H1 (cell line): ENCODE results near the gene VSTM2L. TPM values are rescaled to one million over a fixed set of nuclear protein-coding genes. Genes with fewer than 3 reads are reported as not detected.

Experiments
- CTCF ChIA-PET: fragments of 300-600 bp; sonication (Branson Sonifier 250); formaldehyde crosslinking; loops from one replicate; lab custom pipeline; 2021; ENCODE audit not compliant: partially characterized antibody; lab: Charles Lee
- POLR2A ChIA-PET: fragments of 300-600 bp; sonication (Branson Sonifier 250); formaldehyde crosslinking; loops from one replicate; lab custom pipeline; 2021; ENCODE audit warnings: inconsistent platforms; ENCODE audit not compliant: partially characterized antibody; lab: Charles Lee
- DNase-seq, 2 experiments: peaks; one replicate each; pipeline versions ENCODE4 v3.0.0 to v3.0.0-alpha.2; 2010 to 2022; ENCODE audit warnings: low spot score in 2 of 2, low read depth in 1 of 2, mixed read lengths in 1 of 2
- FAIRE-seq: peaks from 2 replicates; lab custom pipeline; 2011; peaks lifted over from hg19 to GRCh38; lab: Jason Lieb, UNC
- H2AFZ ChIP-seq: 2 replicates; pipeline ENCODE4 v1.8.1; 2012; ENCODE audit warnings: low read length, inconsistent platforms
- H2AK5ac ChIP-seq: 2 replicates; pipeline ENCODE4 v1.6.1; 2013; ENCODE audit warnings: low read depth, low read length
- H2BK120ac ChIP-seq: replicated peaks from 2 replicates; pipeline ENCODE3; 2013; ENCODE audit warnings: low read depth, low read length, inconsistent platforms
- H2BK12ac ChIP-seq: 2 replicates; pipeline ENCODE4 v1.6.1; 2013; ENCODE audit warnings: low read depth, low read length
- H2BK15ac ChIP-seq: 2 replicates; pipeline ENCODE4 v1.6.1; 2013; ENCODE audit warnings: low read length
- H2BK20ac ChIP-seq: 2 replicates; pipeline ENCODE4 v1.6.1; 2013; ENCODE audit warnings: low read length
- H2BK5ac ChIP-seq: 2 replicates; pipeline ENCODE4 v1.6.1; 2013; ENCODE audit warnings: low read depth, low read length
- H3K14ac ChIP-seq: 2 replicates; pipeline ENCODE4 v1.6.1; 2013; ENCODE audit warnings: inconsistent platforms; ENCODE audit not compliant: insufficient read length
- H3K18ac ChIP-seq: 2 replicates; pipeline ENCODE4 v1.6.1; 2013; ENCODE audit warnings: low read length; ENCODE audit errors: extremely low read depth
- H3K23ac ChIP-seq: 2 replicates; pipeline ENCODE4 v1.6.1; 2013; ENCODE audit warnings: inconsistent platforms; ENCODE audit not compliant: insufficient read length
- H3K23me2 ChIP-seq: 2 replicates; pipeline ENCODE4 v1.6.1; 2013; ENCODE audit warnings: low read depth, low read length
- H3K27ac ChIP-seq: 2 replicates; pipeline ENCODE4 v1.6.1; 2011; ENCODE audit warnings: low read depth, low read length, inconsistent platforms
- H3K27me3 ChIP-seq, 4 experiments: replicated peaks in 1 of 4; 1 replicate in 1 of 4; 2 replicates in 3 of 4; pipeline versions ENCODE4 v1.6.1 to v1.8.1; 2011 to 2013; ENCODE audit warnings: low read length in 3 of 4, mild to moderate bottlenecking in 3 of 4, inconsistent platforms in 2 of 4, mixed read lengths in 2 of 4, moderate library complexity in 1 of 4; ENCODE audit not compliant: control insufficient read depth in 3 of 4, insufficient read depth in 3 of 4; ENCODE audit errors: extremely low read depth in 1 of 4
- H3K36me3 ChIP-seq, 4 experiments: 2 replicates each; pipeline versions ENCODE4 v1.6.1 to v1.8.1; 2011 to 2013; ENCODE audit warnings: mild to moderate bottlenecking in 4 of 4, low read length in 3 of 4, moderate library complexity in 2 of 4, control low read depth in 1 of 4, inconsistent platforms in 1 of 4; ENCODE audit not compliant: insufficient read depth in 4 of 4, control insufficient read depth in 2 of 4
- H3K4ac ChIP-seq: replicated peaks from 2 replicates; pipeline ENCODE3; 2013; ENCODE audit warnings: low read length, low read depth, mixed read lengths, inconsistent platforms; ENCODE audit not compliant: insufficient read length
- H3K4me1 ChIP-seq, 4 experiments: replicated peaks in 1 of 4; 1 replicate in 1 of 4; 2 replicates in 3 of 4; pipeline versions ENCODE4 v1.6.1 to v1.8.1; 2011 to 2013; ENCODE audit warnings: low read length in 3 of 4, inconsistent platforms in 2 of 4, mixed read lengths in 1 of 4; ENCODE audit not compliant: insufficient read depth in 4 of 4, control insufficient read depth in 3 of 4
- H3K4me2 ChIP-seq, 2 experiments: 2 replicates each; pipeline versions ENCODE4 v1.6.1 to v1.8.1; 2011 to 2013; ENCODE audit warnings: low read depth in 2 of 2, low read length in 2 of 2, control low read depth in 1 of 2, inconsistent platforms in 1 of 2, mild to moderate bottlenecking in 1 of 2; ENCODE audit not compliant: insufficient read depth in 1 of 2
- H3K4me3 ChIP-seq, 4 experiments: fragments of 200-600, 300-600 bp in 1 of 4; sonication (generic), shearing (Covaris generic), sonication (Bioruptor Twin) in 1 of 4; 2 replicates each; pipeline versions ENCODE4 v1.5.1 to v1.8.1; 2011 to 2016; ENCODE audit warnings: low read length in 4 of 4, low read depth in 3 of 4, control low read depth in 2 of 4, inconsistent platforms in 2 of 4, mild to moderate bottlenecking in 2 of 4, mixed read lengths in 1 of 4, moderate library complexity in 1 of 4; ENCODE audit not compliant: insufficient read depth in 2 of 4; ENCODE audit errors: extremely low read depth in 1 of 4
- H3K56ac ChIP-seq: replicated peaks from 2 replicates; pipeline ENCODE3; 2013; ENCODE audit warnings: low read depth, mild to moderate bottlenecking, mixed read lengths, low read length, inconsistent platforms; ENCODE audit not compliant: insufficient read length
- H3K79me1 ChIP-seq: 2 replicates; pipeline ENCODE4 v1.6.1; 2013; ENCODE audit warnings: low read depth, low read length, control low read depth
- H3K79me2 ChIP-seq, 2 experiments: 2 replicates each; pipeline versions ENCODE4 v1.6.1 to v1.8.1; 2012 to 2013; ENCODE audit warnings: low read length in 2 of 2, mild to moderate bottlenecking in 2 of 2, inconsistent platforms in 1 of 2; ENCODE audit not compliant: insufficient read depth in 2 of 2, control insufficient read depth in 1 of 2
- H3K9ac ChIP-seq, 4 experiments: replicated peaks in 1 of 4; 1 replicate in 1 of 4; 2 replicates in 3 of 4; pipeline versions ENCODE4 v1.6.1 to v1.8.1; 2011 to 2013; ENCODE audit warnings: low read depth in 3 of 4, low read length in 3 of 4, control low read depth in 2 of 4, mild to moderate bottlenecking in 2 of 4, moderate library complexity in 2 of 4, inconsistent platforms in 1 of 4; ENCODE audit errors: extremely low read depth in 1 of 4
- H3K9me3 ChIP-seq, 2 experiments: 2 replicates each; pipeline versions ENCODE4 v1.6.1 to v1.8.1; 2012 to 2013; ENCODE audit warnings: mild to moderate bottlenecking in 2 of 2, moderate library complexity in 2 of 2, control low read depth in 1 of 2, inconsistent platforms in 1 of 2, low read depth in 1 of 2, low read length in 1 of 2, mixed read lengths in 1 of 2; ENCODE audit not compliant: insufficient read depth in 2 of 2
- H4K20me1 ChIP-seq, 2 experiments: replicated peaks in 1 of 2; 2 replicates each; pipeline versions ENCODE3 to v1.8.1; 2011 to 2013; ENCODE audit warnings: inconsistent platforms in 2 of 2, low read length in 2 of 2, mild to moderate bottlenecking in 1 of 2; ENCODE audit not compliant: insufficient read depth in 2 of 2, control insufficient read depth in 1 of 2
- H4K5ac ChIP-seq: 2 replicates; pipeline ENCODE4 v1.6.1; 2013; ENCODE audit warnings: low read length, low read depth, mixed read lengths, inconsistent platforms; ENCODE audit not compliant: insufficient read length
- H4K8ac ChIP-seq: 2 replicates; pipeline ENCODE4 v1.8.0; 2013; ENCODE audit warnings: mild to moderate bottlenecking, moderate library complexity, low read length, inconsistent platforms; ENCODE audit not compliant: insufficient read depth; ENCODE audit errors: extremely low read depth
- H4K91ac ChIP-seq: replicated peaks from 2 replicates; pipeline ENCODE3; 2013; ENCODE audit warnings: low read length, mixed read lengths, inconsistent platforms; ENCODE audit not compliant: insufficient read length
- ATF2 ChIP-seq: IDR thresholded peaks from 2 replicates; pipeline ENCODE4 v1.6.1; 2012; ENCODE audit warnings: low read length, inconsistent platforms
- BRCA1 ChIP-seq: IDR thresholded peaks from 2 replicates; pipeline ENCODE4 v1.6.1; 2012; ENCODE audit warnings: low read depth, low read length, improper control_type of control experiment
- EGR1 ChIP-seq: IDR thresholded peaks from 2 replicates; pipeline ENCODE4 v1.6.1; 2011; ENCODE audit warnings: low read depth, low read length, borderline replicate concordance
- GABPA ChIP-seq: IDR thresholded peaks from 2 replicates; pipeline ENCODE4 v1.6.1; 2011; ENCODE audit warnings: mild to moderate bottlenecking, low read length, moderate library complexity, borderline replicate concordance; ENCODE audit not compliant: insufficient read depth
- KDM4A ChIP-seq: IDR thresholded peaks from one replicate; pipeline ENCODE4 v1.7.1; 2012; ENCODE audit warnings: low read depth, mild to moderate bottlenecking, moderate library complexity, low read length, inconsistent platforms; ENCODE audit not compliant: severe bottlenecking
- MAFK ChIP-seq: IDR thresholded peaks from 2 replicates; pipeline ENCODE4 v1.6.1; 2012; ENCODE audit warnings: low read depth, mild to moderate bottlenecking, improper control_type of control experiment, low read length
- NANOG ChIP-seq: IDR thresholded peaks from 2 replicates; pipeline ENCODE4 v1.6.1; 2011; ENCODE audit warnings: low read length, low read depth, mild to moderate bottlenecking, inconsistent platforms; ENCODE audit not compliant: insufficient read depth, poor library complexity, severe bottlenecking
- PHF8 ChIP-seq: fragments of 200-600 bp; sonication (generic); conservative IDR thresholded peaks from 2 replicates; pipeline ENCODE4 v1.7.1; 2012; ENCODE audit warnings: low read depth, mild to moderate bottlenecking, inconsistent platforms, low read length, moderate library complexity
- SP1 ChIP-seq: IDR thresholded peaks from 2 replicates; pipeline ENCODE4 v1.6.1; 2011; ENCODE audit warnings: low read depth, low read length
- YY1 ChIP-seq: IDR thresholded peaks from 2 replicates; pipeline ENCODE4 v1.6.1; 2011; ENCODE audit warnings: low read depth, mild to moderate bottlenecking, low read length
- WGBS, 2 experiments: shearing (Covaris generic) in 1 of 2; methylation state at CpG; one replicate each; pipeline versions ENCODE4 v1.1.6 to v1.1.7; 2013 to 2015; ENCODE audit warnings: low lambda C conversion rate in 2 of 2, mixed read lengths in 2 of 2, inconsistent platforms in 1 of 2, low coverage in 1 of 2, missing lambda C conversion rate in 1 of 2; ENCODE audit not compliant: insufficient replicate concordance in 2 of 2, insufficient coverage in 1 of 2, insufficient read length in 1 of 2; ENCODE audit errors: extremely low coverage in 1 of 2, missing lambda C conversion rate in 1 of 2; 5-methylcytosine and 5-hydroxymethylcytosine counted together
- polyA plus RNA-seq, 7 experiments: library from polyadenylated mRNA; depleted of rRNA in 3 of 7; stranded (reverse) in 5 of 7; unstranded in 2 of 7; fragments of >200 nt in 5 of 7; fragments of 200-250 nt in 2 of 7; gene quantifications; 1 replicate in 5 of 7; 2 replicates in 1 of 7; 4 replicates in 1 of 7; pipeline versions ENCODE4 v1.2.1 to v1.2.3, GENCODE V29; 2011 to 2013; ENCODE audit warnings: missing spikeins in 2 of 7, mixed read lengths in 2 of 7
- total RNA-seq: library from RNA; stranded (reverse); fragmentation: NEBNext Ultra II Directional; extraction: Animal tissue kit (Norgen Biotek cat#: 25700); gene quantifications from 2 replicates; pipeline ENCODE4 v1.2.1, GENCODE V29; 2021

VSTM2L gene
- total and polyA plus RNA-seq, 2 of the 8 experiments (the other 6 are each of a cell fraction or from before 2014, with no cell fraction given) = 1.3 to 3.2 TPM

DNA sequence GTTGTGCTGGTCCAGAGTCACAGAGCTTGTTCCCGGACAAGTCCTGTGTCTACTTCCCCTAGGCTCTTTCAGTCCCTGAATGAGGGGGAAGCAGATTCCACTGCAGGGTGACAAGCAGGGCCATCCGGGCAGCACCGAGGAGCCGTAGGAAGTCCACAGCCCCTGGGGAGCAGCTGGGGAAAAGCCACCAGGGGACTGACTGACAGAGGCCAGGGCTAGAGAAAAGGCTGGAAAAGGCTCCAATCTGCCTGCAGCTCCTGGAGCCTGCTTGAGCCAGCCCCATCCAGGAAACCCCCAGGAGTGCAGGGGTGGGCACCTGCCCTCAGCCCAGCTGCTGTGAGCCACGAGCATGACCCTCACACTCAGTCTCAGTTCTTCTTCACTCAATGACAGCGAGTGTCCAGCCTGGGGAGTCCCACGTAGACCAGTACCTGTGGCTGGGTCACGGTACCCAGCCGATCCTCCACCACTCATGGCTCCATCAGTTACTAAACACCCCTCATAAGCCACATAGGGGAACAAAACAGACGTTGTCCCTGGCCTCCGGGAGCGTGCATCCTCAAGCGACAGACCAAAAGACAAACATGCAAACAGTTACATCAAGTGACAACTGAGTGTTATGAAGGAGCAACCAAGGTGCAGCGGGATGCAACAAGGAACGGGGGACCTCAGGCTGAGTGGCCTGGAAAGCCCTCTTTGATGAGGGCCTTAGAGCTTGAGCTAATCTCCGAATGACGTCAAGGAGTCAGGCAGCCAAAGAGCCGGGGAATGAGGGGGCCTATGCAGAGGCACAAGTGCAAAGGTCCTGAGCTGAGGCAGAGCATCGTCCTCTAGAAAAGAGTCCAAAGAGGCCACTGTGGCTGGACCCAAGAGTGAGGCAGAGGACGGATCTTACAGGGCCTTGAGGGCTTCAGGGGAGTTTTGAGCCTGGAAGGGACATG is 24.8 kb upstream of the VSTM2L start:
- Histone ChIP-seq H3K27ac (no peak overlapping the region), H2BK15ac (no peak overlapping the region), H3K18ac (no peak overlapping the region), H2BK120ac (no peak overlapping the region), H3K79me1 (no peaks in the 10 kb centered on the region), H3K27me3 (0 out of 7 replicates have a peak, but pooled peaks cover 0 to 2% (median 0%) of the 10 kb centered on the region in 4 experiments), H3K14ac (no peak overlapping the region), H2BK20ac (no peak overlapping the region), H2BK5ac (0 out of 2 replicates have a peak overlapping the region, but pooled peaks have one; percentile 21), H3K9me3 (no peaks in the 10 kb centered on the region), H3K4me2 (no peak overlapping the region), H4K91ac (no peak overlapping the region), H3K79me2 (no peaks in the 10 kb centered on the region), H3K56ac (no peak overlapping the region), H3K4me1 (no peaks in the 10 kb centered on the region), H2AK5ac (no peak overlapping the region), H2BK12ac (no peak overlapping the region), H3K9ac (no peak overlapping the region), H3K23me2 (no peaks in the 10 kb centered on the region), H3K23ac (no peak overlapping the region), H4K8ac (no peak overlapping the region), H4K20me1 (no peaks in the 10 kb centered on the region), H3K4me3 (no peak overlapping the region), H4K5ac (no peak overlapping the region), H3K4ac (no peak overlapping the region), H3K36me3 (no peaks in the 10 kb centered on the region; a peak in 3 of 8 replicates), H2AFZ (no peak overlapping the region)
- ChIA-PET POLR2A (no interaction called here), CTCF (interaction anchor here (1.1 to 1.8 kb wide), 3 partner anchors 12 to 56 kb away, joined by 3 to 4 read pairs (median 3); no protein-coding TSS in a partner anchor)
- WGBS, 2 experiments = 92% methylated on average over 20 of the region's 20 CpGs; no CpG with 5 or more reads in 1 of the 2 experiments
- no peak for FAIRE-seq
- no peak for DNase-seq
- TF ChIP-seq GABPA (no peak), SP1 (no peak), BRCA1 (no peak), EGR1 (no peak), NANOG (no peak), ATF2 (no peak), MAFK (no peak), KDM4A (no peak), YY1 (no peak), PHF8 (no peak)
